GM12878 (cell line): ENCODE data around the gene PPFIBP1.

Experiments
- EP300 ChIP-seq, 2 experiments: fragments of 150-350 bp in 1 of 2; IDR thresholded peaks; 2 replicates each; pipeline ENCODE4 v1.6.1; 2011 to 2012; ENCODE audit warnings: low read depth in 2 of 2, low read length in 2 of 2, borderline replicate concordance in 1 of 2, improper control_type of control experiment in 1 of 2, inconsistent platforms in 1 of 2; ENCODE audit not compliant: control insufficient read depth in 1 of 2
- EZH2 ChIP-seq: IDR thresholded peaks from 2 replicates; pipeline ENCODE4 v1.6.1; 2012; ENCODE audit warnings: low read depth, mild to moderate bottlenecking, control low read depth, inconsistent platforms, low read length, borderline replicate concordance; ENCODE audit not compliant: control insufficient read depth
- SIN3A ChIP-seq: IDR thresholded peaks from 2 replicates; pipeline ENCODE4 v1.6.1; 2012; ENCODE audit warnings: low read depth, low read length, improper control_type of control experiment
- STAT1 ChIP-seq: fragments of 450-650 bp; conservative IDR thresholded peaks from 2 replicates; pipeline ENCODE4 v1.6.1; 2014; ENCODE audit warnings: antibody characterized with exemption, mild to moderate bottlenecking
- TARDBP ChIP-seq: IDR thresholded peaks from 2 replicates; pipeline ENCODE4 v1.6.1; 2016; ENCODE audit warnings: borderline replicate concordance
- TF ChIP-seq, protein P1 (sequence below): fragments of 450-650 bp; formaldehyde crosslinking; IDR thresholded peaks from 2 replicates; pipeline ENCODE4 v1.5.0; 2022; ENCODE audit warnings: mild to moderate bottlenecking, missing genetic modification characterization
- TF ChIP-seq, protein P2 (sequence below): IDR thresholded peaks from 2 replicates; pipeline ENCODE4 v1.6.1; 2012; ENCODE audit warnings: low read depth, low read length, improper control_type of control experiment

GRCh38 chr12:27593266-27593665 lies 69.3 kb downstream of the PPFIBP1 start:
- TF ChIP-seq, protein P1, sequence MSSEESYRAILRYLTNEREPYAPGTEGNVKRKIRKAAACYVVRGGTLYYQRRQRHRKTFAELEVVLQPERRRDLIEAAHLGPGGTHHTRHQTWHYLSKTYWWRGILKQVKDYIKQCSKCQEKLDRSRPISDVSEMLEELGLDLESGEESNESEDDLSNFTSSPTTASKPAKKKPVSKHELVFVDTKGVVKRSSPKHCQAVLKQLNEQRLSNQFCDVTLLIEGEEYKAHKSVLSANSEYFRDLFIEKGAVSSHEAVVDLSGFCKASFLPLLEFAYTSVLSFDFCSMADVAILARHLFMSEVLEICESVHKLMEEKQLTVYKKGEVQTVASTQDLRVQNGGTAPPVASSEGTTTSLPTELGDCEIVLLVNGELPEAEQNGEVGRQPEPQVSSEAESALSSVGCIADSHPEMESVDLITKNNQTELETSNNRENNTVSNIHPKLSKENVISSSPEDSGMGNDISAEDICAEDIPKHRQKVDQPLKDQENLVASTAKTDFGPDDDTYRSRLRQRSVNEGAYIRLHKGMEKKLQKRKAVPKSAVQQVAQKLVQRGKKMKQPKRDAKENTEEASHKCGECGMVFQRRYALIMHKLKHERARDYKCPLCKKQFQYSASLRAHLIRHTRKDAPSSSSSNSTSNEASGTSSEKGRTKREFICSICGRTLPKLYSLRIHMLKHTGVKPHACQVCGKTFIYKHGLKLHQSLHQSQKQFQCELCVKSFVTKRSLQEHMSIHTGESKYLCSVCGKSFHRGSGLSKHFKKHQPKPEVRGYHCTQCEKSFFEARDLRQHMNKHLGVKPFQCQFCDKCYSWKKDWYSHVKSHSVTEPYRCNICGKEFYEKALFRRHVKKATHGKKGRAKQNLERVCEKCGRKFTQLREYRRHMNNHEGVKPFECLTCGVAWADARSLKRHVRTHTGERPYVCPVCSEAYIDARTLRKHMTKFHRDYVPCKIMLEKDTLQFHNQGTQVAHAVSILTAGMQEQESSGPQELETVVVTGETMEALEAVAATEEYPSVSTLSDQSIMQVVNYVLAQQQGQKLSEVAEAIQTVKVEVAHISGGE (CRISPR knock-in tag): no peak
- no peak for TF ChIP-seq STAT1
- no peak for TF ChIP-seq TARDBP
- TF ChIP-seq EP300 (IDR thresholded peaks at IDR 0.05; ENCODE audit: borderline replicate concordance in 1 of 2, control insufficient read depth in 1 of 2, low read depth in 2 of 2, low read length in 2 of 2): no peak
- no peak for TF ChIP-seq EZH2
- TF ChIP-seq SIN3A: no peak
- TF ChIP-seq, protein P2, sequence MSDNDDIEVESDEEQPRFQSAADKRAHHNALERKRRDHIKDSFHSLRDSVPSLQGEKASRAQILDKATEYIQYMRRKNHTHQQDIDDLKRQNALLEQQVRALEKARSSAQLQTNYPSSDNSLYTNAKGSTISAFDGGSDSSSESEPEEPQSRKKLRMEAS: no peak
